Lower leg skin (tissue), 3 donors: Measurements from ENCODE around the gene MYO5A.

Experiments
- CTCF ChIP-seq, 3 donors: fragments of 450-650 bp; IDR thresholded peaks; one replicate each; pipeline ENCODE4 v1.5.1; 2016; ENCODE audit warnings: antibody characterized with exemption in 3 of 3, mild to moderate bottlenecking in 3 of 3, moderate library complexity in 2 of 3
- POLR2A ChIP-seq, 2 donors: fragments of 450-650 bp; IDR thresholded peaks; one replicate each; pipeline ENCODE4 v1.6.1; 2016 to 2017; ENCODE audit warnings: antibody characterized with exemption in 2 of 2, mild to moderate bottlenecking in 1 of 2, moderate library complexity in 1 of 2

GRCh38 chr15:52278135-52278534 is 250.5 kb downstream of the MYO5A start:
- no peak for TF ChIP-seq CTCF (IDR thresholded peaks at IDR 0.05)
- no peak for TF ChIP-seq POLR2A (IDR thresholded peaks at IDR 0.05)
